Kidney (tissue), 14 donors: ENCODE results near the gene AHDC1. TPM values are rescaled to one million over a fixed set of nuclear protein-coding genes. Genes with fewer than 3 reads are reported as not detected.

Experiments used
- DNase-seq, 5 donors: peaks; one replicate each; pipeline ENCODE4 v3.0.0-alpha.2; 2013 to 2020
- FAIRE-seq: peaks from 2 replicates; lab custom pipeline; 2012; peaks lifted over from hg19 to GRCh38; lab: Jason Lieb, UNC
- H3K27ac ChIP-seq, 2 donors: one replicate each; pipeline ENCODE4 v1.7.0; 2013; ENCODE audit warnings: low read depth in 2 of 2, low read length in 2 of 2, inconsistent platforms in 1 of 2
- H3K27me3 ChIP-seq: one replicate; pipeline ENCODE4 v1.7.1; 2013; ENCODE audit warnings: low read length, inconsistent platforms; ENCODE audit not compliant: control insufficient read depth, insufficient read depth
- H3K36me3 ChIP-seq, 3 donors: one replicate each; pipeline versions ENCODE4 v1.7.0 to v1.7.1; 2013; ENCODE audit warnings: low read length in 3 of 3, control low read depth in 1 of 3, inconsistent platforms in 1 of 3; ENCODE audit not compliant: insufficient read depth in 3 of 3, control insufficient read depth in 2 of 3
- H3K4me1 ChIP-seq, 3 donors: one replicate each; pipeline versions ENCODE4 v1.7.0 to v1.7.1; 2013; ENCODE audit warnings: low read length in 3 of 3, inconsistent platforms in 1 of 3, low read depth in 1 of 3; ENCODE audit not compliant: control insufficient read depth in 2 of 3, insufficient read depth in 2 of 3
- H3K4me3 ChIP-seq, 3 donors: one replicate each; pipeline versions ENCODE4 v1.7.0 to v1.8.1; 2013; ENCODE audit warnings: low read length in 3 of 3, control low read depth in 1 of 3, inconsistent platforms in 1 of 3
- H3K9ac ChIP-seq, 3 donors: one replicate each; pipeline versions ENCODE4 v1.7.0 to v1.7.1; 2013; ENCODE audit warnings: low read length in 3 of 3, control low read depth in 1 of 3, inconsistent platforms in 1 of 3
- H3K9me3 ChIP-seq, 3 donors: one replicate each; pipeline versions ENCODE4 v1.7.0 to v1.7.1; 2013; ENCODE audit warnings: low read length in 3 of 3, control low read depth in 1 of 3, inconsistent platforms in 1 of 3; ENCODE audit not compliant: control insufficient read depth in 2 of 3, insufficient read depth in 1 of 3
- CTCF ChIP-seq: IDR thresholded peaks from 3 replicates; pipeline ENCODE4 v1.5.1; 2012; ENCODE audit warnings: mild to moderate bottlenecking, moderate library complexity, borderline replicate concordance; ENCODE audit not compliant: insufficient read depth; ENCODE audit errors: extremely low read depth
- intact Hi-C: fragments of 100-400 bp; cut with DNase I; formaldehyde crosslinking; loops from one replicate; pipeline ENCODE4 v1.11.1; 2022
- polyA plus RNA-seq: library from polyadenylated mRNA; stranded (reverse); fragments of 350-450 nt; fragmentation: Illumina TruSeq; extraction: RNeasy Lipid Tissue Mini Kit (QIAGEN cat#74804); gene quantifications from one replicate; pipeline ENCODE4 v1.2.3, GENCODE V29; 2014; ENCODE audit warnings: low read depth, low replicate concordance; ENCODE audit not compliant: insufficient read depth
- total RNA-seq: library from RNA; stranded (reverse); fragmentation: NEBNext Ultra II Directional; extraction: Animal tissue kit (Norgen Biotek cat#: 25700); gene quantifications from one replicate; pipeline ENCODE4 v1.2.1, GENCODE V29; 2021
- donor health status: control.
- donor health status: control.
- donor health status: control.
- donor health status: control.
- donor health status: control.
- donor health status: DM: yes; HTN: yes; CAD: no.
- donor health status: Normal renal cell carcinoma (clear cell type).

Gene AHDC1
- total and polyA plus RNA-seq, 2 donors from 2014 or later, result 8.5 to 48.2 TPM

- Histone ChIP-seq H3K36me3 (no peaks in the 10 kb centered on the region), H3K4me1 (peaks cover 9 to 28% (median 14%) of the 10 kb centered on the region in 3 donors), H3K27me3 (no peaks in the 10 kb centered on the region), H3K9me3 (no peaks in the 10 kb centered on the region), H3K4me3 (no peak overlapping the region), H3K9ac (no peak overlapping the region), H3K27ac (no peak overlapping the region)
- intact Hi-C loops, result no loop called here
- FAIRE-seq (no peak), DNase-seq (peak in 1 of 5 donors; percentile 10)
- no peak for TF ChIP-seq CTCF
Measured at GRCh38 chr1:27517907-27518718, 85.8 kb downstream of the AHDC1 start.

GRCh38 chr1:27517301-27517700, 86.6 kb downstream of the AHDC1 start:
- FAIRE-seq, result no peak
- H3K27ac ChIP-seq, result no peak overlapping the region

GRCh38 chr1:27515626-27516025, 88.3 kb downstream of the AHDC1 start:
- intact Hi-C loops, result no loop called here
- H3K27ac ChIP-seq, result no peak overlapping the region
- H3K9ac ChIP-seq, result no peak overlapping the region
- FAIRE-seq (no peak), DNase-seq (peak in 1 of 5 donors; percentile 44)
- H3K4me3 ChIP-seq, result no peak overlapping the region
- TF ChIP-seq CTCF, result no peak
- peaks cover 0 to 15% (median 11%) of the 10 kb centered on the region in 3 donors for H3K4me1 ChIP-seq
- no peaks in the 10 kb centered on the region for H3K9me3 ChIP-seq
- H3K36me3 ChIP-seq, result no peaks in the 10 kb centered on the region
- H3K27me3 ChIP-seq, result no peaks in the 10 kb centered on the region

More at GRCh38 chr1:27517301-27517700, 86.6 kb downstream of the AHDC1 start:
- no peak for TF ChIP-seq CTCF
- H3K4me3 ChIP-seq, result no peak overlapping the region
- H3K4me1 ChIP-seq, result peaks cover 6 to 25% (median 14%) of the 10 kb centered on the region in 3 donors
- intact Hi-C loops, result no loop called here
- no peaks in the 10 kb centered on the region for H3K36me3 ChIP-seq
- H3K9ac ChIP-seq, result no peak overlapping the region
- no peak for DNase-seq
- no peaks in the 10 kb centered on the region for H3K27me3 ChIP-seq
- H3K9me3 ChIP-seq, result no peaks in the 10 kb centered on the region
